Suprapubic skin (tissue), 4 donors: ENCODE measurements around the gene SH3BP1.

Source experiments
- EP300 ChIP-seq: sonication (generic); formaldehyde crosslinking; IDR thresholded peaks from one replicate; pipeline ENCODE4 v1.6.1; 2017; ENCODE audit warnings: antibody characterized with exemption
- POLR2A ChIP-seq, 2 donors: fragments of 450-650 bp; IDR thresholded peaks; one replicate each; pipeline ENCODE4 v1.6.1; 2017; ENCODE audit warnings: antibody characterized with exemption in 2 of 2, mild to moderate bottlenecking in 2 of 2, moderate library complexity in 2 of 2
- POLR2AphosphoS5 ChIP-seq, 3 donors: sonication (generic); formaldehyde crosslinking; IDR thresholded peaks; one replicate each; pipeline ENCODE4 v1.6.1; 2017; ENCODE audit warnings: antibody characterized with exemption in 3 of 3
- TF ChIP-seq, protein P1 (sequence below), 2 donors: fragments of 200-600 bp in 1 of 2; fragments of 450-650 bp in 1 of 2; sonication (generic) in 1 of 2; IDR thresholded peaks; one replicate each; pipeline ENCODE4 v1.5.1; 2016 to 2019; ENCODE audit warnings: antibody characterized with exemption in 2 of 2, mild to moderate bottlenecking in 1 of 2, moderate library complexity in 1 of 2

DNA sequence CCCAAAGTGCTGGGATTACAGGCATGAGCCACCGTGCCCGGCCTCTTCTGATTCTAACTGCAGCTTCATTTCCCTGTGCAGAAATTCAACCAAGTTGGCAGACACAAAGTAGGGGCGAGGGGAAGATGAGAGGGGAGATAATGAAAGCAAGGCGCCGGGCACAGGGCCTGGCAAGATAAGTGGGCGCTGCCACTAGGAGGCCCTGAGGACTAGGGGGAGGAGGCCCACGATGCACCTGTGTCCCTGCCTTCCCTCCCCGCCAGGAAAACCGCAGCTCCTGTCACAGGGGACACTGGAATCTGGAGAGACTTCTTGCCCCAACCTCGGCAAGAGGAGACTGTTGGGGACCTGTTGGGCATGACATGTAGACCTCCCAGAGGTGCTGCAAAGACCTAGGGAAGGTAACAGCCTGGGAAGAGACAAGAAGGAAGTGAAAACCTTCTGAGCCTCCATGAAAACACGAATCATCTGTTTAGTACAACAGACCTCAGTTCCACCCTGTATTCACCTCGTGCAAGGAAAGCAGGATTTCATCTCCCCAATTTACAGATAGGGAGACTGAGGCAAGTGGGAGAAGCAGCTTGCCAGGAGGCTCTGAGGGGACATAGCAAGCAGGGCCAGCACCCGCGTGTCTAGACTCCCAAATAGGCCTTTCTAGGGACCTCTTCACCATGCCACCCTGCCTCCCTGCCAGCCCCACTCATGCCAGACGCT, 32.9 kb downstream of the SH3BP1 start:
- TF ChIP-seq EP300 = no peak
- TF ChIP-seq, protein P1, sequence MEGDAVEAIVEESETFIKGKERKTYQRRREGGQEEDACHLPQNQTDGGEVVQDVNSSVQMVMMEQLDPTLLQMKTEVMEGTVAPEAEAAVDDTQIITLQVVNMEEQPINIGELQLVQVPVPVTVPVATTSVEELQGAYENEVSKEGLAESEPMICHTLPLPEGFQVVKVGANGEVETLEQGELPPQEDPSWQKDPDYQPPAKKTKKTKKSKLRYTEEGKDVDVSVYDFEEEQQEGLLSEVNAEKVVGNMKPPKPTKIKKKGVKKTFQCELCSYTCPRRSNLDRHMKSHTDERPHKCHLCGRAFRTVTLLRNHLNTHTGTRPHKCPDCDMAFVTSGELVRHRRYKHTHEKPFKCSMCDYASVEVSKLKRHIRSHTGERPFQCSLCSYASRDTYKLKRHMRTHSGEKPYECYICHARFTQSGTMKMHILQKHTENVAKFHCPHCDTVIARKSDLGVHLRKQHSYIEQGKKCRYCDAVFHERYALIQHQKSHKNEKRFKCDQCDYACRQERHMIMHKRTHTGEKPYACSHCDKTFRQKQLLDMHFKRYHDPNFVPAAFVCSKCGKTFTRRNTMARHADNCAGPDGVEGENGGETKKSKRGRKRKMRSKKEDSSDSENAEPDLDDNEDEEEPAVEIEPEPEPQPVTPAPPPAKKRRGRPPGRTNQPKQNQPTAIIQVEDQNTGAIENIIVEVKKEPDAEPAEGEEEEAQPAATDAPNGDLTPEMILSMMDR (IDR thresholded peaks at IDR 0.05) = no peak
- TF ChIP-seq POLR2A (IDR thresholded peaks at IDR 0.05) = no peak
- no peak for TF ChIP-seq POLR2AphosphoS5 (IDR thresholded peaks at IDR 0.05)
